ENCODE data around the gene TCP1. TPM values are rescaled to one million over a fixed set of nuclear protein-coding genes. Genes with fewer than 3 reads are reported as not detected.

The TCP1 gene
- total and polyA plus RNA-seq, 9 of the 15 experiments (the other 6 are each of a cell fraction or from before 2014, with no cell fraction given), result 331 to 801 (median 645) TPM

GRCh38 chr6:159761873-159762680 is 27.3 kb downstream of the TCP1 start, which contains the start of gene ACAT2 (continued):
- peak; percentile 51; the same call in 1 of the 2 replicates for TF ChIP-seq ZBTB9 (CRISPR knock-in tag; IDR thresholded peaks at IDR 0.05)
- no peak for TF ChIP-seq MTA2 (IDR thresholded peaks at IDR 0.05; ENCODE audit: low read depth)
- peak in 1 of 2 experiments; percentile 23; a peak in 1 of 4 replicates for TF ChIP-seq SRF (CRISPR knock-in tag; IDR thresholded peaks at IDR 0.05)
- no peak for TF ChIP-seq DMBX1 (CRISPR knock-in tag; IDR thresholded peaks at IDR 0.05; ENCODE audit: borderline replicate concordance)
- TF ChIP-seq ZNF408 (CRISPR knock-in tag; IDR thresholded peaks at IDR 0.05; ENCODE audit: low read depth), result no peak
- peak; percentile 96 for TF ChIP-seq PHF8 (IDR thresholded peaks at IDR 0.05; ENCODE audit: borderline replicate concordance, low read length)
- no peak for TF ChIP-seq ARID3A (IDR thresholded peaks at IDR 0.05; ENCODE audit: borderline replicate concordance, low read depth, low read length)
- no peak for TF ChIP-seq HOXB6 (CRISPR knock-in tag; IDR thresholded peaks at IDR 0.05; ENCODE audit: borderline replicate concordance)
- TF ChIP-seq MTA3 (IDR thresholded peaks at IDR 0.05; ENCODE audit: borderline replicate concordance), result peak; percentile 63
- TF ChIP-seq IRF2 (CRISPR knock-in tag; IDR thresholded peaks at IDR 0.05), result no peak
- no peak for TF ChIP-seq CAMTA2 (CRISPR knock-in tag; conservative IDR thresholded peaks at IDR 0.05)
- 0 out of 2 replicates have a peak, but pooled peaks have one; percentile 1 for TF ChIP-seq EP300 (IDR thresholded peaks at IDR 0.05; ENCODE audit: low read length)
- no peak for TF ChIP-seq FOXO4 (CRISPR knock-in tag; IDR thresholded peaks at IDR 0.05)
- no peak for TF ChIP-seq ZNF444 (CRISPR knock-in tag; IDR thresholded peaks at IDR 0.05)
- peak; percentile 19 for TF ChIP-seq PML (IDR thresholded peaks at IDR 0.05; ENCODE audit: low read length)
- TF ChIP-seq ZNF174 (CRISPR knock-in tag; IDR thresholded peaks at IDR 0.05), result no peak
- no peak for TF ChIP-seq PBX2 (CRISPR knock-in tag; IDR thresholded peaks at IDR 0.05; ENCODE audit: low read depth)
- TF ChIP-seq PBX2 (tag; conservative IDR thresholded peaks at IDR 0.05; ENCODE audit: low read depth), result no peak
- no peak for TF ChIP-seq ZNF766 (CRISPR knock-in tag; conservative IDR thresholded peaks at IDR 0.05)
- TF ChIP-seq MYNN (IDR thresholded peaks at IDR 0.05), result 0 out of 2 replicates have a peak, but pooled peaks have one; percentile 56
- TF ChIP-seq MYNN (CRISPR knock-in tag; IDR thresholded peaks at IDR 0.05), result no peak
- TF ChIP-seq CXXC5 (CRISPR knock-in tag; IDR thresholded peaks at IDR 0.05), result peak; percentile 91

All from K562 (cell line).